Muscle of back (tissue), 11 donors: Measurements from ENCODE around the gene WIPF1. TPM values are rescaled to one million over a fixed set of nuclear protein-coding genes. Genes with fewer than 3 reads are reported as not detected.

Source experiments
- DNase-seq, 3 donors: peaks; one replicate each; pipeline versions ENCODE4 v3.0.0 to v3.0.0-alpha.2; 2013
- polyA plus RNA-seq, 10 donors: library from polyadenylated mRNA; unstranded; fragments of 120-200 nt; gene quantifications; one replicate each; pipeline ENCODE4 v1.2.1, GENCODE V29; 2013; ENCODE audit not compliant: insufficient read length in 10 of 10

The WIPF1 gene
- polyA plus RNA-seq, 10 donors = 34.7 to 51.3 (median 43.7) TPM

- no peak for DNase-seq
Observed at GRCh38 chr2:174597009-174597344, 627 bp downstream of the WIPF1 start.

- DNase-seq = no peak
Observed at GRCh38 chr2:174595891-174596397, 1.7 kb downstream of the WIPF1 start.

GRCh38 chr2:174595116-174595809 is 2.3 kb downstream of the WIPF1 start:
- DNase-seq = no peak

- no peak for DNase-seq
Observed at GRCh38 chr2:174594456-174594855, 3.1 kb downstream of the WIPF1 start.

- DNase-seq = peak; percentile 63 to 83 (median 74)
Observed at GRCh38 chr2:174593574-174594203, 3.9 kb downstream of the WIPF1 start.

GRCh38 chr2:174593041-174593440 is 4.6 kb downstream of the WIPF1 start:
- no peak for DNase-seq

- no peak for DNase-seq
Observed at GRCh38 chr2:174591740-174592139, 5.9 kb downstream of the WIPF1 start.

- no peak for DNase-seq
Observed at GRCh38 chr2:174590928-174591648, 6.5 kb downstream of the WIPF1 start.

- DNase-seq = no peak
Observed at GRCh38 chr2:174590346-174590745, 7.3 kb downstream of the WIPF1 start.

- DNase-seq = no peak
Observed at GRCh38 chr2:174589334-174589733, 8.3 kb downstream of the WIPF1 start.

GRCh38 chr2:174588463-174588862 is 9.1 kb downstream of the WIPF1 start:
- DNase-seq = no peak

- peak in 2 of 3 donors; percentile 58 to 61 for DNase-seq
Observed at GRCh38 chr2:174587579-174587978, 10.0 kb downstream of the WIPF1 start.

- no peak for DNase-seq
Observed at GRCh38 chr2:174586418-174587295, 10.9 kb downstream of the WIPF1 start.

GRCh38 chr2:174585657-174586252 is 11.8 kb downstream of the WIPF1 start:
- no peak for DNase-seq

GRCh38 chr2:174585146-174585545 is 12.5 kb downstream of the WIPF1 start:
- DNase-seq = no peak

- no peak for DNase-seq
Observed at GRCh38 chr2:174581491-174581890, 16.1 kb downstream of the WIPF1 start.

GRCh38 chr2:174580951-174581350 is 16.7 kb downstream of the WIPF1 start:
- DNase-seq = peak in 1 of 3 donors; percentile 85

- peak in 2 of 3 donors; percentile 57 to 64 for DNase-seq
Observed at GRCh38 chr2:174577967-174578589, 19.5 kb downstream of the WIPF1 start.

- no peak for DNase-seq
Observed at GRCh38 chr2:174575124-174575776, 22.4 kb downstream of the WIPF1 start.

GRCh38 chr2:174574657-174575056 is 22.9 kb downstream of the WIPF1 start:
- no peak for DNase-seq
